Activated naive CD4-positive, alpha-beta T cell treated with anti-CD3 and anti-CD28 coated beads, Interleukin-2, amount 50 U/mL, for 16 hours (primary cell): ENCODE measurements around the gene GK.
"Not testable (repeated sequence)": the region's sequence is repeated elsewhere in the genome, so short reads cannot be mapped to it uniquely, and the experiment has no call there.

ENCODE experiments used
- DNase-seq: peaks from one replicate; pipeline ENCODE4 v3.0.0-alpha.2; 2020

GK gene

GRCh38 chrX:30713061-30713525 lies 59.9 kb downstream of the GK start:
- DNase-seq = peak; percentile 35

GRCh38 chrX:30714138-30714537 lies 60.9 kb downstream of the GK start:
- no peak for DNase-seq

- no peak for DNase-seq
Measured at GRCh38 chrX:30715976-30716375, 62.8 kb downstream of the GK start.

- DNase-seq = no peak
Measured at GRCh38 chrX:30733852-30734660, 80.8 kb downstream of the GK start.

GRCh38 chrX:30734782-30735181 lies 81.6 kb downstream of the GK start:
- DNase-seq = no peak

GRCh38 chrX:30735839-30736238 lies 82.6 kb downstream of the GK start:
- DNase-seq = peak; percentile 76

- no peak for DNase-seq
Measured at GRCh38 chrX:30741545-30741944, 88.3 kb downstream of the GK start.

GRCh38 chrX:30748342-30748960 lies 95.2 kb downstream of the GK start:
- no peak for DNase-seq

- no peak for DNase-seq
Measured at GRCh38 chrX:30751497-30751896, 98.3 kb downstream of the GK start.

GRCh38 chrX:30762755-30763154 lies 109.5 kb downstream of the GK start:
- DNase-seq = no peak

- not testable (repeated sequence) for DNase-seq
Measured at GRCh38 chrX:30773764-30774163, 120.5 kb downstream of the GK start.

- DNase-seq = no peak
Measured at GRCh38 chrX:30777575-30777974, 124.4 kb downstream of the GK start.

- no peak for DNase-seq
Measured at GRCh38 chrX:30779453-30780030, 126.3 kb downstream of the GK start.
